Mammary epithelial cell (primary cell): ENCODE data around the gene PHF2.

Experiments used
- CTCF ChIP-seq, 2 donors: IDR thresholded peaks in 1 of 2; conservative IDR thresholded peaks in 1 of 2; 2 replicates each; pipeline ENCODE4 v1.5.1; 2011 to 2012; ENCODE audit warnings: inconsistent platforms in 2 of 2, low read length in 2 of 2, mild to moderate bottlenecking in 2 of 2, control low read depth in 1 of 2, low read depth in 1 of 2; ENCODE audit not compliant: insufficient read depth in 1 of 2; ENCODE audit errors: extremely low read depth in 1 of 2
- EZH2 ChIP-seq: IDR thresholded peaks from 2 replicates; pipeline ENCODE4 v1.6.1; 2012; ENCODE audit warnings: low read length, inconsistent platforms, borderline replicate concordance

GRCh38 chr9:93536167-93536566 is 40.2 kb upstream of the PHF2 start:
- TF ChIP-seq CTCF (conservative IDR thresholded peaks at IDR 0.05 in 1 of 2, IDR thresholded peaks at IDR 0.05 in 1 of 2; ENCODE audit: extremely low read depth in 1 of 2, insufficient read depth in 1 of 2, low read depth in 1 of 2, low read length in 2 of 2) (no peak), EZH2 (no peak)
